Right lobe of liver (tissue), 4 donors: Measurements from ENCODE around the gene ZCCHC14.

ENCODE experiments used
- CTCF ChIP-seq, 4 donors: fragments of 200-600 bp in 3 of 4; fragments of 450-650 bp in 1 of 4; IDR thresholded peaks; one replicate each; pipeline versions ENCODE4 v1.5.1 to v1.8.0; 2016 to 2022; ENCODE audit warnings: antibody characterized with exemption in 4 of 4, mild to moderate bottlenecking in 2 of 4
- POLR2A ChIP-seq: fragments of 450-650 bp; IDR thresholded peaks from one replicate; pipeline ENCODE4 v1.6.1; 2017; ENCODE audit warnings: antibody characterized with exemption, mild to moderate bottlenecking
- donor health status: DM: no; HTN: no; CAD: no.
- donor health status: DM: no; HTN: no; CAD: no.
- donor health status: DM: no; HTN: yes; CAD: no.

GRCh38 chr16:87466975-87467501 lies 25.8 kb downstream of the ZCCHC14 start:
- TF ChIP-seq CTCF (IDR thresholded peaks at IDR 0.05): no peak
- no peak for TF ChIP-seq POLR2A
